Sigmoid colon (tissue), 7 donors: ENCODE measurements around the gene ZNF837. TPM values are rescaled to one million over a fixed set of nuclear protein-coding genes. Genes with fewer than 3 reads are reported as not detected.
A peak's percentile ranks its signal among the peaks of the same experiment; 100 is the strongest.

ENCODE experiments used
- DNase-seq: peaks from one replicate; pipeline ENCODE4 v3.0.0-alpha.2; 2019
- H3K27ac ChIP-seq, 4 donors: fragments of 200-600 bp; sonication (generic); one replicate each; pipeline ENCODE4 v1.5.1; 2016 to 2019; ENCODE audit warnings: mild to moderate bottlenecking in 1 of 4
- H3K27me3 ChIP-seq, 3 donors: fragments of 200-600 bp; sonication (generic); one replicate each; pipeline ENCODE4 v1.5.1; 2019; ENCODE audit warnings: mild to moderate bottlenecking in 1 of 3
- H3K36me3 ChIP-seq, 4 donors: fragments of 200-600 bp; sonication (generic); one replicate each; pipeline ENCODE4 v1.5.1; 2016 to 2019
- H3K4me1 ChIP-seq, 4 donors: fragments of 200-600 bp; sonication (generic); one replicate each; pipeline ENCODE4 v1.5.1; 2017 to 2019
- H3K4me3 ChIP-seq, 4 donors: fragments of 200-600 bp; sonication (generic); one replicate each; pipeline ENCODE4 v1.5.1; 2017 to 2019; ENCODE audit warnings: mild to moderate bottlenecking in 2 of 4, moderate library complexity in 1 of 4
- H3K9me3 ChIP-seq, 4 donors: fragments of 200-600 bp in 3 of 4; sonication (generic) in 3 of 4; one replicate each; pipeline versions ENCODE4 v1.5.1 to v1.6.1; 2013 to 2019
- EP300 ChIP-seq, 4 donors: sonication (generic); formaldehyde crosslinking; IDR thresholded peaks; one replicate each; pipeline ENCODE4 v1.6.1; 2017; ENCODE audit warnings: antibody characterized with exemption in 4 of 4
- POLR2A ChIP-seq, 2 donors: fragments of 450-650 bp; IDR thresholded peaks; one replicate each; pipeline ENCODE4 v1.6.1; 2016; ENCODE audit warnings: antibody characterized with exemption in 2 of 2, mild to moderate bottlenecking in 2 of 2, moderate library complexity in 2 of 2
- POLR2AphosphoS5 ChIP-seq, 4 donors: sonication (generic); formaldehyde crosslinking; IDR thresholded peaks; one replicate each; pipeline ENCODE4 v1.6.1; 2017; ENCODE audit warnings: antibody characterized with exemption in 4 of 4
- WGBS, 2 donors: extraction: QIAGEN DNeasy Blood & Tissue Kit; methylation state at CpG; one replicate each; pipeline ENCODE4 v1.1.7; 2013; 5-methylcytosine and 5-hydroxymethylcytosine counted together
- intact Hi-C: fragments of 100-400 bp; cut with DNase I; formaldehyde crosslinking; loops from one replicate; pipeline ENCODE4 v1.15.1; 2023
- polyA plus RNA-seq, 3 donors: library from polyadenylated mRNA; stranded (reverse); fragments of 200-250 nt; gene quantifications; one replicate each; pipeline ENCODE4 v1.2.3, GENCODE V29; 2013
- total RNA-seq, 4 donors: library from RNA; depleted of rRNA; stranded (reverse); fragments of >200 nt; gene quantifications; one replicate each; pipeline ENCODE4 v1.1.0, GENCODE V29; 2016
- TF ChIP-seq, protein P1 (sequence below), 4 experiments: fragments of 450-650 bp in 3 of 4; fragments of 200-600 bp in 1 of 4; IDR thresholded peaks; one replicate each; pipeline ENCODE4 v1.5.1; 2016 to 2019; ENCODE audit warnings: antibody characterized with exemption in 4 of 4, mild to moderate bottlenecking in 3 of 4, moderate library complexity in 2 of 4
- donor health status: healthy with polysubstance abuse.
- donor health status: Bipolar disorder and iron deficiency.
- donor health status: healthy.

ZNF837 gene
- total and polyA plus RNA-seq, 7 donors = 0.66 to 2.5 (median 1.5) TPM

GRCh38 chr19:58386576-58387337 is 5.9 kb upstream of the ZNF837 start, which contains the start of gene RPS5:
RPS5 (plus strand) TSS chr19:58387269; CDS start chr19:58388138, 869 bp downstream.
- Histone ChIP-seq H3K4me3 (peak within 1 kb of the TSS; percentile 66 to 87 (median 82)), H3K27me3 (no peaks in the 10 kb centered on the region), H3K4me1 (peaks cover 0 to 53% (median 32%) of the 10 kb centered on the region in 4 donors), H3K27ac (peak within 1 kb of the TSS; percentile 93 to 98 (median 98)), H3K36me3 (peaks cover 0 to 35% (median 9%) of the 10 kb centered on the region in 4 donors), H3K9me3 (no peaks in the 10 kb centered on the region)
- TF ChIP-seq EP300 (IDR thresholded peaks at IDR 0.05) (no peak), POLR2AphosphoS5 (IDR thresholded peaks at IDR 0.05) (peak; percentile 78 to 92 (median 88)), POLR2A (IDR thresholded peaks at IDR 0.05) (peak; percentile 54 to 82)
- intact Hi-C loops = loop anchor here (1.0 to 2.0 kb wide), 2 partner anchors 15 to 22 kb away; partner anchors contain the start of gene ZNF584
- WGBS, 2 donors = 0% methylated on average over 64 of the region's 64 CpGs
- peak; percentile 98 for DNase-seq

GRCh38 chr19:58385891-58386575 is 5.2 kb upstream of the ZNF837 start:
- TF ChIP-seq EP300 (IDR thresholded peaks at IDR 0.05) (no peak), POLR2A (IDR thresholded peaks at IDR 0.05) (no peak), POLR2AphosphoS5 (IDR thresholded peaks at IDR 0.05) (no peak)
- TF ChIP-seq, protein P1, sequence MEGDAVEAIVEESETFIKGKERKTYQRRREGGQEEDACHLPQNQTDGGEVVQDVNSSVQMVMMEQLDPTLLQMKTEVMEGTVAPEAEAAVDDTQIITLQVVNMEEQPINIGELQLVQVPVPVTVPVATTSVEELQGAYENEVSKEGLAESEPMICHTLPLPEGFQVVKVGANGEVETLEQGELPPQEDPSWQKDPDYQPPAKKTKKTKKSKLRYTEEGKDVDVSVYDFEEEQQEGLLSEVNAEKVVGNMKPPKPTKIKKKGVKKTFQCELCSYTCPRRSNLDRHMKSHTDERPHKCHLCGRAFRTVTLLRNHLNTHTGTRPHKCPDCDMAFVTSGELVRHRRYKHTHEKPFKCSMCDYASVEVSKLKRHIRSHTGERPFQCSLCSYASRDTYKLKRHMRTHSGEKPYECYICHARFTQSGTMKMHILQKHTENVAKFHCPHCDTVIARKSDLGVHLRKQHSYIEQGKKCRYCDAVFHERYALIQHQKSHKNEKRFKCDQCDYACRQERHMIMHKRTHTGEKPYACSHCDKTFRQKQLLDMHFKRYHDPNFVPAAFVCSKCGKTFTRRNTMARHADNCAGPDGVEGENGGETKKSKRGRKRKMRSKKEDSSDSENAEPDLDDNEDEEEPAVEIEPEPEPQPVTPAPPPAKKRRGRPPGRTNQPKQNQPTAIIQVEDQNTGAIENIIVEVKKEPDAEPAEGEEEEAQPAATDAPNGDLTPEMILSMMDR (IDR thresholded peaks at IDR 0.05) = no peak
- 6 to 12% methylated on average over 36 of the region's 36 CpGs for WGBS, 2 donors
- DNase-seq = no peak

DNA sequence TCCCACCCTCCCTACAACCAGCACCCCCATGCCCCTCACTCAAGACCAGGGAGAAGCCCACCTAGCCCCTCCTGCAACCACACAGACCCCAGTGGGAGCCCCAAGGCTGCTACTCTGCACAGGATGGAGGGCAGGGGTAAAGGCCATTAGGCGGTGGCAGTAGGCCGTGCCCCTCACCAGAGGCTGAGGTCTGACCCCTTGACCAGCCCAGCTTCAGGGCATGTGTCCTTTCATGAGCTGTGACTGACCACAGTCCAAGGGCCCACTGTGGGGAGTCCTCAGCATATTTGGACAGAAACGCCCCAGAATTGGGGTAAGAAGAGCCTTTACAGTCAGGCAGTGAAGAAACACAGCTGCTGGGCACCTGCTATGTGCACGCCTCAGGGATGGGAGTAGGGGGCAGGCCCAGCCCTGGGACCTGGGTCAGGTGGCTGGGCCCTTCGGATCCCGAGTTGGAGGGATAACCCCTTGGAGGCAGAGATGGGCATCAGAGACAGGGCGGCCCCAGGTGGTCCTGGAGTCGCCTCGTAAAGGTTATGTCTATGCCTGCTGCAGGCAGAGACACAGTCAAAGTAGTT is 4.6 kb upstream of the ZNF837 start:
- no peak for DNase-seq
- TF ChIP-seq EP300 (IDR thresholded peaks at IDR 0.05) = no peak
- no peak for TF ChIP-seq POLR2AphosphoS5 (IDR thresholded peaks at IDR 0.05)
- TF ChIP-seq, protein P1 (IDR thresholded peaks at IDR 0.05) = no peak
- no peak for TF ChIP-seq POLR2A (IDR thresholded peaks at IDR 0.05)
- Histone ChIP-seq H3K4me3 (peak overlapping the region in 1 of 4 donors; percentile 79), H3K4me1 (peaks cover 0 to 53% (median 34%) of the 10 kb centered on the region in 4 donors), H3K36me3 (peaks cover 0 to 22% (median 6%) of the 10 kb centered on the region in 4 donors), H3K27ac (peak overlapping the region; percentile 93 to 98 (median 98)), H3K9me3 (no peaks in the 10 kb centered on the region), H3K27me3 (no peaks in the 10 kb centered on the region)
- 74 to 81% methylated on average over 9 of the region's 9 CpGs for WGBS, 2 donors
- intact Hi-C loops = no loop called here

More at GRCh38 chr19:58385891-58386575, 5.2 kb upstream of the ZNF837 start:
- peaks cover 0 to 28% (median 8%) of the 10 kb centered on the region in 4 donors for H3K36me3 ChIP-seq
- H3K27me3 ChIP-seq = no peaks in the 10 kb centered on the region
- peaks cover 0 to 58% (median 34%) of the 10 kb centered on the region in 4 donors for H3K4me1 ChIP-seq
- no peaks in the 10 kb centered on the region for H3K9me3 ChIP-seq
- H3K4me3 ChIP-seq = peak overlapping the region; percentile 66 to 87 (median 82)
- H3K27ac ChIP-seq = peak overlapping the region; percentile 93 to 98 (median 98)
- intact Hi-C loops = loop anchor here (2.0 kb wide), 1 partner anchor 23 kb away; the partner anchor contains the start of gene ZNF584

DNA sequence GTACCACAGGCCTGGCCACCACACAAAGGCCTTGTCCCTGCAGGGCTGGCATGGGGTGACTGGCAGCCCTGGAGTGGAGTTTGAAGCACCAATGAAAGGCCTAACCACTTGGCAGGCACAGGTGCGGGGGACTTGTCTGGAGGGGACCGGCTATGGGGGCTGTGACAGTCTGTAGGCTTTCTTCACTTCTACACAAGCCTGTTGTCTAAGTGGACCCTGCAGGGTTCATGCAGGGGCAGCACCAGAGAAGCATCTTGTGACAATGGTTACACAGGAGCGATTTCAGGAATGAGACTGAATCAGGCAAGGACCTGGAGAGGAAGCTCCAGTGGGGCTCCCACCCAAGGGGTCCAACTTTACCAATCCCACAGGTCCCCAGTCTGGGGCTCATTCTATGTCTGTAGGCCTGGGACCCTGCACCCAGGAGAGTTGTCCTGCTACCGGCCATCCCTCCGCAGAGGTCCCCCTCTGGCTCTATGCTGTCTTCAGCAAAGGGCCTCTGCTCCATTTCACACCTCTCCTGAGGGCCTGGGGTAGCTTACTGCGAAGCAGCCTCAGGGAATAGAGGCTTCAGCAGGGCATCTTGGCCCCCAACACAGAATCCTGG is 2.3 kb upstream of the ZNF837 start:
- 94 to 95% methylated on average over 6 of the region's 6 CpGs for WGBS, 2 donors
- DNase-seq = no peak
- intact Hi-C loops = no loop called here
- Histone ChIP-seq H3K36me3 (peaks cover 0 to 1% (median 0%) of the 10 kb centered on the region in 4 donors), H3K4me1 (peaks cover 0 to 50% (median 36%) of the 10 kb centered on the region in 4 donors), H3K4me3 (no peak overlapping the region), H3K27ac (no peak overlapping the region), H3K27me3 (no peaks in the 10 kb centered on the region), H3K9me3 (no peaks in the 10 kb centered on the region)
- TF ChIP-seq, protein P1 (IDR thresholded peaks at IDR 0.05) = no peak
- no peak for TF ChIP-seq EP300 (IDR thresholded peaks at IDR 0.05)
- TF ChIP-seq POLR2A (IDR thresholded peaks at IDR 0.05) = no peak
- TF ChIP-seq POLR2AphosphoS5 (IDR thresholded peaks at IDR 0.05) = no peak
